Measurements from ENCODE around the gene C16orf90. TPM values are rescaled to one million over a fixed set of nuclear protein-coding genes. Genes with fewer than 3 reads are reported as not detected.

C16orf90 gene
- total RNA-seq, 4 donors from 2014 or later, result not detected

- DNase-seq, result no peak
- H3K4me3 ChIP-seq, result no peak overlapping the region
- WGBS, 2 donors (ENCODE audit: low coverage in 1 of 2), result 93% methylated on average over 18 of the region's 18 CpGs; no CpG with 5 or more reads in 1 of the 2 donors
- TF ChIP-seq CTCF (IDR thresholded peaks at IDR 0.05), result no peak
- TF ChIP-seq POLR2A (IDR thresholded peaks at IDR 0.05), result no peak
- H3K36me3 ChIP-seq, result peaks cover 0 to 65% (median 24%) of the 10 kb centered on the region in 4 donors
- no peaks in the 10 kb centered on the region for H3K27me3 ChIP-seq
- intact Hi-C loops (cut with DNase I; ENCODE audit: low total_unique reads), result no loop called here
- no peak overlapping the region for H3K27ac ChIP-seq
- H3K4me1 ChIP-seq, result peaks cover 0 to 12% (median 8%) of the 10 kb centered on the region in 4 donors
- in situ Hi-C loops (cut with MboI; ENCODE audit: low pct_ligation_motif_present in 1 of 4, low pct_unique_long_range_greater_than_20kb in 1 of 4, low sequenced_read_pairs in 3 of 4), result no loop called here
- no peaks in the 10 kb centered on the region for H3K9me3 ChIP-seq
These were observed 12.5 kb downstream of the C16orf90 start for GRCh38 chr16:3482659-3483241.

- H3K36me3 ChIP-seq, result peaks cover 0 to 65% (median 24%) of the 10 kb centered on the region in 4 donors
- WGBS, 2 donors (ENCODE audit: low coverage in 1 of 2), result 91 to 94% methylated on average over 7 to 32 of the region's 32 CpGs
- intact Hi-C loops (cut with DNase I; ENCODE audit: low total_unique reads), result no loop called here
These were observed 13.3 kb downstream of the C16orf90 start for GRCh38 chr16:3481696-3482658.

GRCh38 chr16:3480901-3481695, 14.2 kb downstream of the C16orf90 start:
- Histone ChIP-seq H3K4me3 (no peak overlapping the region), H3K9me3 (no peaks in the 10 kb centered on the region), H3K4me1 (peaks cover 0 to 17% (median 13%) of the 10 kb centered on the region in 4 donors), H3K27me3 (no peaks in the 10 kb centered on the region), H3K36me3 (peaks cover 0 to 64% (median 24%) of the 10 kb centered on the region in 4 donors), H3K27ac (no peak overlapping the region)
- in situ Hi-C loops (cut with MboI; ENCODE audit: low pct_ligation_motif_present in 1 of 4, low pct_unique_long_range_greater_than_20kb in 1 of 4, low sequenced_read_pairs in 3 of 4) (no loop called here), intact Hi-C loops (cut with DNase I; ENCODE audit: low total_unique reads) (no loop called here)
- TF ChIP-seq EP300 (IDR thresholded peaks at IDR 0.05; ENCODE audit: low read depth) (no peak), POLR2AphosphoS5 (IDR thresholded peaks at IDR 0.05) (no peak), CTCF (IDR thresholded peaks at IDR 0.05) (no peak), POLR2A (IDR thresholded peaks at IDR 0.05) (no peak)
- 73 to 96% methylated on average over 5 to 18 of the region's 18 CpGs for WGBS, 2 donors (ENCODE audit: low coverage in 1 of 2)
- no peak for DNase-seq

More at GRCh38 chr16:3481696-3482658, 13.3 kb downstream of the C16orf90 start:
- no peak for DNase-seq
- H3K9me3 ChIP-seq, result no peaks in the 10 kb centered on the region
- in situ Hi-C loops (cut with MboI; ENCODE audit: low pct_ligation_motif_present in 1 of 4, low pct_unique_long_range_greater_than_20kb in 1 of 4, low sequenced_read_pairs in 3 of 4), result no loop called here
- H3K27ac ChIP-seq, result no peak overlapping the region
- peaks cover 0 to 13% (median 9%) of the 10 kb centered on the region in 4 donors for H3K4me1 ChIP-seq
- no peak overlapping the region for H3K4me3 ChIP-seq
- TF ChIP-seq CTCF (IDR thresholded peaks at IDR 0.05), result no peak
- no peak for TF ChIP-seq POLR2A (IDR thresholded peaks at IDR 0.05)
- no peak for TF ChIP-seq EP300 (IDR thresholded peaks at IDR 0.05; ENCODE audit: low read depth)
- no peak for TF ChIP-seq POLR2AphosphoS5 (IDR thresholded peaks at IDR 0.05)
- H3K27me3 ChIP-seq, result no peaks in the 10 kb centered on the region
